Omental fat pad (tissue), 4 donors: ENCODE data around the gene SREBF1. TPM values are rescaled to one million over a fixed set of nuclear protein-coding genes. Genes with fewer than 3 reads are reported as not detected.

Source experiments
- ATAC-seq: fragments of 150-250 bp; one replicate; pipeline ENCODE4 v1.9.1; 2016; ENCODE audit warnings: mild to moderate bottlenecking, moderate library complexity; ENCODE audit not compliant: low FRiP score
- DNase-seq: peaks from one replicate; pipeline ENCODE4 v3.0.0-alpha.2; 2019; ENCODE audit warnings: low spot score
- total RNA-seq, 4 donors: library from RNA; depleted of rRNA; stranded (reverse); fragments of >200 nt; gene quantifications; one replicate each; pipeline ENCODE4 v1.1.0, GENCODE V29; 2016
- TF ChIP-seq, protein P1 (sequence below), 3 donors: fragments of 450-650 bp; IDR thresholded peaks; one replicate each; pipeline ENCODE4 v1.5.1; 2016 to 2017; ENCODE audit warnings: antibody characterized with exemption in 3 of 3, mild to moderate bottlenecking in 3 of 3, moderate library complexity in 2 of 3

The SREBF1 gene
- total RNA-seq, 4 donors from 2014 or later: 18.5 to 118 (median 31.2) TPM

GRCh38 chr17:17789410-17789809 is 47.4 kb downstream of the SREBF1 start:
- TF ChIP-seq, protein P1, sequence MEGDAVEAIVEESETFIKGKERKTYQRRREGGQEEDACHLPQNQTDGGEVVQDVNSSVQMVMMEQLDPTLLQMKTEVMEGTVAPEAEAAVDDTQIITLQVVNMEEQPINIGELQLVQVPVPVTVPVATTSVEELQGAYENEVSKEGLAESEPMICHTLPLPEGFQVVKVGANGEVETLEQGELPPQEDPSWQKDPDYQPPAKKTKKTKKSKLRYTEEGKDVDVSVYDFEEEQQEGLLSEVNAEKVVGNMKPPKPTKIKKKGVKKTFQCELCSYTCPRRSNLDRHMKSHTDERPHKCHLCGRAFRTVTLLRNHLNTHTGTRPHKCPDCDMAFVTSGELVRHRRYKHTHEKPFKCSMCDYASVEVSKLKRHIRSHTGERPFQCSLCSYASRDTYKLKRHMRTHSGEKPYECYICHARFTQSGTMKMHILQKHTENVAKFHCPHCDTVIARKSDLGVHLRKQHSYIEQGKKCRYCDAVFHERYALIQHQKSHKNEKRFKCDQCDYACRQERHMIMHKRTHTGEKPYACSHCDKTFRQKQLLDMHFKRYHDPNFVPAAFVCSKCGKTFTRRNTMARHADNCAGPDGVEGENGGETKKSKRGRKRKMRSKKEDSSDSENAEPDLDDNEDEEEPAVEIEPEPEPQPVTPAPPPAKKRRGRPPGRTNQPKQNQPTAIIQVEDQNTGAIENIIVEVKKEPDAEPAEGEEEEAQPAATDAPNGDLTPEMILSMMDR (IDR thresholded peaks at IDR 0.05): no peak
- DNase-seq (no peak), ATAC-seq (no peak)

DNA sequence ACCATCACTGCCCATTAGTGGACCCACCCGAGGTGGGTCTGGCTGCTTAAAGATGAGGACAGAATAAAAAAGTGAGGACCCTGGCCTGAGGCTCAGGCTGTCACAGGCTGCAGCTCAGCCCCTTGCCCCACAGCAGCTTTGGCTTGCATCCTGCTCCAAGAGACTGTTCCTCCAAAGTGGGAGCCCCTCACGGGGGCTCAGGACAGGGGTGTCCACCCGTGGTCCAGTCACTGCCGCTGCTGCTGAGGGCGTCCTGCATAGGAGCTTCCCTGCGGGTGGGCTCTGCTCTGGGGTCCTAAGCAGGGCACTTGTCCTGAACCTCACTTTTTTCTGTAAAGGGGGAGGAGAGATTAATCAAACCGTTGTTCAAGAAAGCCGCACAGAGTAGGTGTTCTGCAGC is 47.8 kb downstream of the SREBF1 start:
- no peak for DNase-seq
- no peak for ATAC-seq
- TF ChIP-seq, protein P1 (IDR thresholded peaks at IDR 0.05): no peak

DNA sequence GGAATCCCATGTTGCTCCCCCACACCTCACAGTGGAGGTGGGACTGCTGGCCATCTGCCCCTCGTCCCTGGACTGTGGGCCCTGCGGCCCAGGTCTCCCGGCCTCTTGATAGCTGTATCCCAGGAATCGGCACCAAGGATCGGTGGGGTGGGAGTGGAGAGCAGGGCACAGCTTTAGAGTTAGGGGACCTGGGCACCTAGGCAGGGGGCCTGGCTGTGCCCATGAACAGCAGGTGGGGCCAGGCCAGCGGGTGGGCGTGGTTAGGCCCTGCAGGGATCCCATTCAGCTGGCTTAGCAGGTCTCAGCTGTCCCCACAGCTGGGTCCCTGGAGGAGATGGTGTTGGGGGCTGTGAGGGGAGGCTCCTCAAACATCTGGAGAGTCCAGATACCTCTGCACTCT is 49.2 kb downstream of the SREBF1 start:
- DNase-seq (no peak), ATAC-seq (no peak)
- TF ChIP-seq, protein P1 (IDR thresholded peaks at IDR 0.05): no peak

DNA sequence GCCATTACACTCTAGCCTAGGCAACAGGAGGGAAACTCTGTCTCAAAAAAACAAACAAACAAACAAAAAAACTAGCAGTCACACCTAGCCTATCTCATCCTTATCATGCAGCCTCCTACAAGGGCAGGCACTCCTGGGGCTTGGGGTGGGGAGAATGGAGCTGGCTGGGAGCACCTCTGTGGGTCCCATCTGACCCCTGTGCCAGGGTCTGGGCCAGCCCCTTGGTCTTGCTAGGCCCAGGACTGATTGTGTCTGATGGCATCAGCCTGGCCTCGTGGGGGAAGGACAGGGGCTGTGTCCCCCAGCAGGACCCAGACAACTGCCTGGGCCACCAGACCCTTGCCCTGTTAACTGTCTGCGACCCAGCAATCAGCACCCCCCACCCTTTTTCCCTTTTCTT is 49.8 kb downstream of the SREBF1 start:
- DNase-seq: no peak
- no peak for ATAC-seq
- TF ChIP-seq, protein P1 (IDR thresholded peaks at IDR 0.05): no peak

DNA sequence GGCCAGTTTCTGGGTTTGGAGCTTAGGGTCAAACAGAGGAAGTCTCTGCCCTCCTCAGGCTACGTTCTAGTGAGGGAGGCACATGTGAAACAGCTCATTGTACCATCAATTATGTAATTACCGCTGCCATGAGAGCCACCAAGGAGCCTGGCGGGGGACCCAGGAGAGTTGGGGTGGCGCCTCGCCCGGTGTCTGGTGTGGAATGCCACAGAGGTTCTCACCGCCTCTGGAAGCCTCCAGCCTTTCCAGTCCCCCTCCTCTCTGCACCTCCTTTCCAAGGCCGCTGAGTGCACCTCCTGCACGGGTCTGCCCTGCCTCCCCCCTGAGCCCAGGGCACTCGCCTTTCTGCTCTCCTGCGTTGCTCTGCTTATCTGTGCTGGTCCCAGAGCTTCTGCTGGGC is 51.4 kb downstream of the SREBF1 start:
- TF ChIP-seq, protein P1 (IDR thresholded peaks at IDR 0.05): no peak
- no peak for ATAC-seq
- DNase-seq: no peak

DNA sequence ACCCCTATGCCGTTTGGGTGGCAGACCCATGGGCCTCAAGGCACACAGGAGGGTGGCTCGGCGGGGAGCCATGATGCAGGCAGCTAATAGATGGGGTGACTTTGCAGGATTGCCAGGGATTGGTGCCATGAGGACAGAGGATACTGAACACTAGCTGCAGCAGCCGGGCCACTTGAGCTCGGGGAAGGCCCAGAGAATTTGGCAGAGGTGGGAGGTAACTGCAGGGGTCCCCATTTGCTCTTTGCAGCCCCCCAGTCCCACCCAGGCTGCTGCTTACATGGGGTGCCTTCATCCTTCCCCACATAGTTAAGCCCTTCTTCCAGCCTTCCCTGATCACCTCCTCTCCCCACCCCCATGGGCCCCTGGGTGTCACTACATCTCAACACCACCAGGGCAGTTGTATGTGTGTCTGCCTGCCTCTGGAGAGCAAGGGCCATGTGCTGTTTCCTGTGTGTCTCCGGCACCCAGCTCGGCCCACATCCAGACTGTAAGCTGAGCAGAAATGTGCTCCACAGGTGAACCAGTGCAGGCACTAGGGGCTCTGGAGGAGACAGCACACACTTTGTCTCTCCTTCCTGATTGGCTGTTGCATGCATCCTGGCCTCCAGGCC is 52.0 kb downstream of the SREBF1 start:
- ATAC-seq (no peak), DNase-seq (no peak)
- TF ChIP-seq, protein P1 (IDR thresholded peaks at IDR 0.05): no peak

GRCh38 chr17:17783825-17784656 is 52.7 kb downstream of the SREBF1 start:
- no peak for DNase-seq
- TF ChIP-seq, protein P1 (IDR thresholded peaks at IDR 0.05): no peak
- no peak for ATAC-seq
